8988T (cell line): ENCODE measurements around the gene FYB1.

Experiments
- DNase-seq: peaks from one replicate; pipeline ENCODE4 v3.0.0; 2011

The FYB1 gene

GRCh38 chr5:39156082-39156481 lies 63.3 kb downstream of the FYB1 start:
- no peak for DNase-seq

GRCh38 chr5:39151745-39152144 lies 67.6 kb downstream of the FYB1 start:
- DNase-seq: no peak

GRCh38 chr5:39149966-39150365 lies 69.4 kb downstream of the FYB1 start:
- no peak for DNase-seq

GRCh38 chr5:39148983-39149534 lies 70.3 kb downstream of the FYB1 start:
- DNase-seq: no peak

GRCh38 chr5:39146831-39147540 lies 72.4 kb downstream of the FYB1 start:
- no peak for DNase-seq

GRCh38 chr5:39143151-39143860 lies 76.1 kb downstream of the FYB1 start:
- no peak for DNase-seq

GRCh38 chr5:39140558-39141168 lies 78.7 kb downstream of the FYB1 start:
- no peak for DNase-seq

GRCh38 chr5:39138892-39139291 lies 80.5 kb downstream of the FYB1 start:
- no peak for DNase-seq

GRCh38 chr5:39137819-39138451 lies 81.4 kb downstream of the FYB1 start:
- no peak for DNase-seq

- DNase-seq: no peak
These were observed 82.0 kb downstream of the FYB1 start for GRCh38 chr5:39137391-39137790.

- DNase-seq: no peak
These were observed 86.6 kb downstream of the FYB1 start for GRCh38 chr5:39132792-39133191.

- DNase-seq: no peak
These were observed 87.3 kb downstream of the FYB1 start for GRCh38 chr5:39132128-39132447.

GRCh38 chr5:39131210-39132127 lies 87.9 kb downstream of the FYB1 start:
- DNase-seq: no peak

- no peak for DNase-seq
These were observed 88.6 kb downstream of the FYB1 start for GRCh38 chr5:39130716-39131115.

- DNase-seq: no peak
These were observed 97.4 kb downstream of the FYB1 start for GRCh38 chr5:39121922-39122321.

GRCh38 chr5:39121315-39121714 lies 98.0 kb downstream of the FYB1 start:
- no peak for DNase-seq

- DNase-seq: no peak
These were observed 99.3 kb downstream of the FYB1 start for GRCh38 chr5:39120052-39120420.

- no peak for DNase-seq
These were observed 99.8 kb downstream of the FYB1 start for GRCh38 chr5:39119404-39120051.

GRCh38 chr5:39118638-39119037 lies 100.7 kb downstream of the FYB1 start:
- DNase-seq: no peak

- DNase-seq: no peak
These were observed 102.0 kb downstream of the FYB1 start for GRCh38 chr5:39117401-39117800.

GRCh38 chr5:39116344-39117170 lies 102.8 kb downstream of the FYB1 start:
- DNase-seq: no peak
